Mesenchymal stem cell (in vitro differentiated cells and primary cell): Measurements from ENCODE around the gene BCLAF3.

Source experiments
- DNase-seq: peaks from one replicate; pipeline ENCODE4 v3.0.0-alpha.2; 2013
- H2AFZ ChIP-seq: one replicate; pipeline ENCODE4 v1.6.1; 2013; ENCODE audit warnings: low read depth, mild to moderate bottlenecking, control low read depth, inconsistent platforms, low read length, moderate library complexity
- H2AK5ac ChIP-seq: 2 replicates; pipeline ENCODE4 v1.6.1; 2013; ENCODE audit warnings: low read length, moderate library complexity, mild to moderate bottlenecking, inconsistent platforms; ENCODE audit not compliant: severe bottlenecking
- H2BK120ac ChIP-seq: one replicate; pipeline ENCODE4 v1.6.1; 2013; ENCODE audit warnings: low read depth, mild to moderate bottlenecking, inconsistent platforms, low read length, moderate library complexity
- H2BK12ac ChIP-seq, 2 experiments: one replicate each; pipeline ENCODE4 v1.6.1; 2013; ENCODE audit warnings: inconsistent platforms in 2 of 2, low read length in 2 of 2, mild to moderate bottlenecking in 2 of 2, moderate library complexity in 2 of 2, control low read depth in 1 of 2
- H2BK15ac ChIP-seq: one replicate; pipeline ENCODE4 v1.6.1; 2013; ENCODE audit warnings: mild to moderate bottlenecking, low read depth, inconsistent platforms; ENCODE audit not compliant: poor library complexity, severe bottlenecking
- H2BK5ac ChIP-seq: 2 replicates; pipeline ENCODE4 v1.6.1; 2013; ENCODE audit warnings: low read depth, mild to moderate bottlenecking, low read length, control low read depth, inconsistent platforms; ENCODE audit not compliant: poor library complexity, severe bottlenecking
- H3K14ac ChIP-seq, 2 experiments: one replicate each; pipeline ENCODE4 v1.6.1; 2013; ENCODE audit warnings: inconsistent platforms in 2 of 2, low read length in 2 of 2, control low read depth in 1 of 2, mild to moderate bottlenecking in 1 of 2, moderate library complexity in 1 of 2
- H3K18ac ChIP-seq, 2 experiments: one replicate each; pipeline ENCODE4 v1.6.1; 2013; ENCODE audit warnings: inconsistent platforms in 2 of 2, low read length in 2 of 2, control low read depth in 1 of 2, low read depth in 1 of 2, mild to moderate bottlenecking in 1 of 2
- H3K23ac ChIP-seq, 2 experiments: one replicate each; pipeline ENCODE4 v1.6.1; 2013; ENCODE audit warnings: inconsistent platforms in 2 of 2, low read length in 2 of 2, mild to moderate bottlenecking in 2 of 2, moderate library complexity in 2 of 2, control low read depth in 1 of 2
- H3K27ac ChIP-seq: 2 replicates; pipeline ENCODE4 v1.5.1; 2013; ENCODE audit warnings: mild to moderate bottlenecking, moderate library complexity, low read length, control low read depth, inconsistent platforms; ENCODE audit not compliant: poor library complexity, severe bottlenecking
- H3K27me3 ChIP-seq, 2 experiments: 2 replicates each; pipeline versions ENCODE4 v1.6.1 to v1.7.0; 2013; ENCODE audit warnings: low read length in 2 of 2, mild to moderate bottlenecking in 2 of 2, moderate library complexity in 2 of 2, control low read depth in 1 of 2, inconsistent platforms in 1 of 2; ENCODE audit not compliant: control insufficient read depth in 1 of 2, insufficient read depth in 1 of 2
- H3K36me3 ChIP-seq, 2 experiments: 2 replicates each; pipeline versions ENCODE4 v1.6.1 to v1.7.0; 2013; ENCODE audit warnings: low read length in 2 of 2, control low read depth in 1 of 2, inconsistent platforms in 1 of 2, low read depth in 1 of 2, mild to moderate bottlenecking in 1 of 2; ENCODE audit not compliant: insufficient read depth in 2 of 2, control insufficient read depth in 1 of 2
- H3K4ac ChIP-seq, 2 experiments: one replicate each; pipeline ENCODE4 v1.6.1; 2013; ENCODE audit warnings: inconsistent platforms in 2 of 2, low read length in 2 of 2, mild to moderate bottlenecking in 2 of 2, moderate library complexity in 2 of 2, control low read depth in 1 of 2, low read depth in 1 of 2
- H3K4me1 ChIP-seq: 2 replicates; pipeline ENCODE4 v1.6.1; 2013; ENCODE audit warnings: low read depth, low read length, control low read depth; ENCODE audit not compliant: control insufficient read depth, insufficient read depth
- H3K4me2 ChIP-seq: 2 replicates; pipeline ENCODE4 v1.6.1; 2013; ENCODE audit warnings: low read length, mild to moderate bottlenecking, inconsistent platforms; ENCODE audit not compliant: poor library complexity, severe bottlenecking
- H3K4me3 ChIP-seq, 2 experiments: 2 replicates each; pipeline versions ENCODE4 v1.5.1 to v1.7.0; 2013; ENCODE audit warnings: low read length in 2 of 2, mild to moderate bottlenecking in 2 of 2, control low read depth in 1 of 2, low read depth in 1 of 2; ENCODE audit not compliant: insufficient read depth in 1 of 2
- H3K79me1 ChIP-seq: replicated peaks from 2 replicates; pipeline ENCODE4 v1.6.1; 2013; ENCODE audit warnings: mild to moderate bottlenecking, control low read depth, low read length, inconsistent platforms; ENCODE audit not compliant: poor library complexity, severe bottlenecking
- H3K9ac ChIP-seq: 2 replicates; pipeline ENCODE4 v1.7.0; 2013; ENCODE audit warnings: mild to moderate bottlenecking, low read length, moderate library complexity
- H3K9me3 ChIP-seq: 2 replicates; pipeline ENCODE4 v1.7.0; 2013; ENCODE audit warnings: mild to moderate bottlenecking, low read length; ENCODE audit not compliant: control insufficient read depth
- H4K8ac ChIP-seq: one replicate; pipeline ENCODE4 v1.6.1; 2013; ENCODE audit warnings: inconsistent platforms, mild to moderate bottlenecking, low read length, moderate library complexity
- H4K91ac ChIP-seq: one replicate; pipeline ENCODE4 v1.6.1; 2013; ENCODE audit warnings: mild to moderate bottlenecking, low read length, inconsistent platforms
- WGBS: methylation state at CpG from one replicate; pipeline ENCODE4 v1.1.7; 2013; ENCODE audit warnings: mixed read lengths; 5-methylcytosine and 5-hydroxymethylcytosine counted together

Gene BCLAF3

GRCh38 chrX:19975845-19976244 is 15.0 kb downstream of the BCLAF3 start:
- Histone ChIP-seq H2BK120ac (no peak overlapping the region), H3K9me3 (peaks cover 12% of the 10 kb centered on the region), H2BK15ac (no peak overlapping the region), H3K27ac (no peak overlapping the region), H2BK5ac (no peak overlapping the region), H3K4me2 (no peak overlapping the region), H3K9ac (no peak overlapping the region), H4K8ac (no peak overlapping the region), H3K14ac (no peak overlapping the region), H3K36me3 (peaks cover 0 to 2% of the 10 kb centered on the region in 2 experiments), H3K4ac (no peak overlapping the region), H3K79me1 (peaks cover 4% of the 10 kb centered on the region), H2BK12ac (no peak overlapping the region), H2AFZ (no peak overlapping the region), H2AK5ac (no peak overlapping the region), H3K4me3 (no peak overlapping the region), H3K27me3 (no peaks in the 10 kb centered on the region), H4K91ac (no peak overlapping the region), H3K23ac (no peak overlapping the region), H3K18ac (no peak overlapping the region), H3K4me1 (no peaks in the 10 kb centered on the region)
- DNase-seq = no peak

- Histone ChIP-seq H3K4me2 (no peak overlapping the region), H4K8ac (no peak overlapping the region), H2BK120ac (no peak overlapping the region), H3K4me1 (no peaks in the 10 kb centered on the region), H2AK5ac (no peak overlapping the region), H3K79me1 (peaks cover 8% of the 10 kb centered on the region), H2BK12ac (no peak overlapping the region), H3K4ac (no peak overlapping the region), H3K18ac (no peak overlapping the region), H2BK15ac (no peak overlapping the region), H3K9me3 (peaks cover 6% of the 10 kb centered on the region), H3K36me3 (peaks cover 0 to 2% of the 10 kb centered on the region in 2 experiments), H3K27me3 (no peaks in the 10 kb centered on the region), H2AFZ (no peak overlapping the region), H3K14ac (no peak overlapping the region), H3K9ac (no peak overlapping the region), H3K23ac (no peak overlapping the region), H3K4me3 (no peak overlapping the region), H4K91ac (no peak overlapping the region), H3K27ac (no peak overlapping the region), H2BK5ac (no peak overlapping the region)
- no peak for DNase-seq
These were observed 17.9 kb downstream of the BCLAF3 start for GRCh38 chrX:19972984-19973383.

- Histone ChIP-seq H3K4me2 (no peak overlapping the region), H3K79me1 (peaks cover 5% of the 10 kb centered on the region), H4K8ac (no peak overlapping the region), H2BK5ac (no peak overlapping the region), H4K91ac (no peak overlapping the region), H3K36me3 (peaks cover 0 to 30% of the 10 kb centered on the region in 2 experiments), H3K4me1 (no peaks in the 10 kb centered on the region), H2BK120ac (no peak overlapping the region), H2BK15ac (no peak overlapping the region), H2BK12ac (no peak overlapping the region), H3K27me3 (peaks cover 0 to 3% of the 10 kb centered on the region in 2 experiments), H3K14ac (no peak overlapping the region), H3K23ac (no peak overlapping the region), H2AFZ (no peak overlapping the region), H3K4ac (no peak overlapping the region), H2AK5ac (no peak overlapping the region), H3K4me3 (no peak overlapping the region), H3K9ac (no peak overlapping the region), H3K9me3 (no peaks in the 10 kb centered on the region), H3K18ac (no peak overlapping the region), H3K27ac (no peak overlapping the region)
- no peak for DNase-seq
- whole genome bisulfite sequencing = 90% methylated on average over 6 of the region's 6 CpGs
These were observed 22.6 kb downstream of the BCLAF3 start for GRCh38 chrX:19968276-19968675.

- Histone ChIP-seq H2AK5ac (no peak overlapping the region), H3K4me1 (no peaks in the 10 kb centered on the region), H4K91ac (no peak overlapping the region), H3K9ac (no peak overlapping the region), H3K27ac (no peak overlapping the region), H3K79me1 (peaks cover 5% of the 10 kb centered on the region), H2BK120ac (no peak overlapping the region), H3K36me3 (peaks cover 0 to 30% of the 10 kb centered on the region in 2 experiments), H3K4me2 (no peak overlapping the region), H3K14ac (no peak overlapping the region), H3K4ac (no peak overlapping the region), H3K9me3 (no peaks in the 10 kb centered on the region), H2BK12ac (no peak overlapping the region), H3K27me3 (peaks cover 0 to 3% of the 10 kb centered on the region in 2 experiments), H2AFZ (no peak overlapping the region), H4K8ac (no peak overlapping the region), H3K18ac (no peak overlapping the region), H2BK5ac (no peak overlapping the region), H3K23ac (no peak overlapping the region), H3K4me3 (no peak overlapping the region), H2BK15ac (no peak overlapping the region)
- no CpG with 5 or more reads among the region's 1 CpG for WGBS
- DNase-seq = no peak
These were observed 24.8 kb downstream of the BCLAF3 start for GRCh38 chrX:19966056-19966455.
